Thoracic aorta (tissue), 2 donors: Measurements from ENCODE around the gene MBD1. TPM values are rescaled to one million over a fixed set of nuclear protein-coding genes. Genes with fewer than 3 reads are reported as not detected.
A peak's percentile ranks its signal among the peaks of the same experiment; 100 is the strongest.

Experiments
- ATAC-seq: fragments of 150-250 bp; one replicate; pipeline ENCODE4 v1.8.0; 2017; ENCODE audit warnings: low read depth; ENCODE audit not compliant: insufficient number of reproducible peaks, low FRiP score
- DNase-seq: peaks from one replicate; pipeline ENCODE4 v3.0.0-alpha.2; 2020; ENCODE audit warnings: low spot score
- H3K27ac ChIP-seq, 2 donors: fragments of 200-600 bp; sonication (generic); 1 replicate in 1 of 2; 2 replicates in 1 of 2; pipeline ENCODE4 v1.5.1; 2016; ENCODE audit warnings: mild to moderate bottlenecking in 2 of 2, moderate library complexity in 2 of 2
- H3K27me3 ChIP-seq: fragments of 200-600 bp; sonication (generic); replicated peaks from 2 replicates; pipeline ENCODE4 v1.6.0; 2016; ENCODE audit warnings: mild to moderate bottlenecking; ENCODE audit not compliant: insufficient read depth
- H3K36me3 ChIP-seq: fragments of 200-600 bp; sonication (generic); one replicate; pipeline ENCODE4 v1.5.1; 2016
- H3K4me1 ChIP-seq, 2 donors: fragments of 200-600 bp; sonication (generic); 1 replicate in 1 of 2; 2 replicates in 1 of 2; pipeline versions ENCODE4 v1.5.1 to v1.6.0; 2016; ENCODE audit warnings: low read depth in 2 of 2, mild to moderate bottlenecking in 1 of 2; ENCODE audit not compliant: control insufficient read depth in 1 of 2
- H3K4me3 ChIP-seq: fragments of 200-600 bp; sonication (generic); 2 replicates; pipeline ENCODE4 v1.5.1; 2016; ENCODE audit warnings: mild to moderate bottlenecking
- H3K9me3 ChIP-seq: fragments of 200-600 bp; sonication (generic); 2 replicates; pipeline ENCODE4 v1.5.1; 2016
- total RNA-seq, 2 donors: library from RNA; depleted of rRNA; stranded (reverse); fragments of >200 nt; gene quantifications; one replicate each; pipeline versions ENCODE4 v1.1.0 to v1.2.3, GENCODE V29; 2016
- TF ChIP-seq, protein P1 (sequence below): fragments of 200-600 bp; sonication (generic); IDR thresholded peaks from one replicate; pipeline ENCODE4 v1.5.1; 2019; ENCODE audit warnings: antibody characterized with exemption

Gene MBD1
- total RNA-seq, 2 donors from 2014 or later = 103 to 107 TPM

DNA sequence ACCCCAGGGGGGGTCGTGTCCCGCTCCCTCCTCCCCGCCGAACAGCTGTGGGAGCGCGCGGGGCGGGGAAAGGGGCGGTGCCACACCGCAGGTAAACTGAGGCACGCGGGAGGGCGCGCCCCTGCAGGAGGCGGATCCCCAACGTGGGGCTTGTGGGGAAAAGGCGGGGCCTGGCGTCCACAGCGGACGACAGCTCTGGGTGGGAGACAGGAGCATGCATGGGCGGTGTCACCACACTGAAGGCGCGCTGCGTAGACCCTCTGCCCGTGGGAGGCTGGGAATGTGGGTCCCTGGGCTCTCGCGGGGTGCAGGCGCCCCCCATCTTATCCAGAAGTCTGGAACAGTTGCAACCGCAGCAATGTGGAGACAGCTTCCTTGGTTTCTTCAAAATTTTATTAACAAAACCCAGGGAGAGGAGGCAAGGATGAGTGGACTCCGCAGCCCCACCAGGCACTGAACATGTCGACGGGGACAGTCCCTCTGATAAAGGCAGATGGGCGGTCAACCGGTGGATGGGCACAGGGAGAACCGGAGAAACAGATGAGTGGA lies 723 bp upstream of the MBD1 start:
- Histone ChIP-seq H3K27me3 (no peaks in the 10 kb centered on the region), H3K4me3 (peak overlapping the region; percentile 90), H3K27ac (peak overlapping the region; percentile 77 to 90), H3K36me3 (peaks cover 17% of the 10 kb centered on the region), H3K4me1 (peaks cover 13 to 35% of the 10 kb centered on the region in 2 donors), H3K9me3 (no peaks in the 10 kb centered on the region)
- ATAC-seq (no peak), DNase-seq (no peak)
- TF ChIP-seq, protein P1, sequence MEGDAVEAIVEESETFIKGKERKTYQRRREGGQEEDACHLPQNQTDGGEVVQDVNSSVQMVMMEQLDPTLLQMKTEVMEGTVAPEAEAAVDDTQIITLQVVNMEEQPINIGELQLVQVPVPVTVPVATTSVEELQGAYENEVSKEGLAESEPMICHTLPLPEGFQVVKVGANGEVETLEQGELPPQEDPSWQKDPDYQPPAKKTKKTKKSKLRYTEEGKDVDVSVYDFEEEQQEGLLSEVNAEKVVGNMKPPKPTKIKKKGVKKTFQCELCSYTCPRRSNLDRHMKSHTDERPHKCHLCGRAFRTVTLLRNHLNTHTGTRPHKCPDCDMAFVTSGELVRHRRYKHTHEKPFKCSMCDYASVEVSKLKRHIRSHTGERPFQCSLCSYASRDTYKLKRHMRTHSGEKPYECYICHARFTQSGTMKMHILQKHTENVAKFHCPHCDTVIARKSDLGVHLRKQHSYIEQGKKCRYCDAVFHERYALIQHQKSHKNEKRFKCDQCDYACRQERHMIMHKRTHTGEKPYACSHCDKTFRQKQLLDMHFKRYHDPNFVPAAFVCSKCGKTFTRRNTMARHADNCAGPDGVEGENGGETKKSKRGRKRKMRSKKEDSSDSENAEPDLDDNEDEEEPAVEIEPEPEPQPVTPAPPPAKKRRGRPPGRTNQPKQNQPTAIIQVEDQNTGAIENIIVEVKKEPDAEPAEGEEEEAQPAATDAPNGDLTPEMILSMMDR = no peak

DNA sequence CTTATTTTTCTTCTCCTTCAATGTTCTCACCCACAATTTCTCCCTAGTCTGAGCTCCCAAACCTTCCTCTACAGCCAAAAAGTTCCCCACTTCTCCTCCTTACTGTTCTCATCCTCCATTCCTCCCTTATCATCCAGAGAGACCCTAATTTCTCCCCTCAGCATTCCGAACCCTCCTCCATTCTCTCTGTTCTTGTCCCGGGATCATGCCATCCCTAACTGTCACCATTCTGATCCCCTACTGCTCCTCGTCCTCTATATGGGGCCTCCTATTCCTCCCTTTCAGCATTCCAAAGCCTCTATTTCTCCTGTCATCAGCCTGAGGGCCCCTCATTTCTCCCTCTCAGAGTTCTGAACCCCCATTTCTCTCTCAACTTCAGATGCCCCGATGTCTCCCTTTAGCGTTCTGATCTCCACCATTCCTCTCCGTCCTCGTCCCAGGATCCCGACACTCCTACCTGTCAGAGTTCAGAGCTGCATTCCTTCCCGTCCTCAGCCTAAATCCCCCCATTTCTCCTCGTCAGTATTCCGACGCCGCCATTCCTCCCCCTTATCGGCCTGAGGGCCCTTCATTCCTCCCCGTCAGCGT lies 522 bp downstream of the MBD1 start:
- DNase-seq (no peak), ATAC-seq (no peak)
- H3K27me3 ChIP-seq = no peaks in the 10 kb centered on the region
- TF ChIP-seq, protein P1 = no peak
- H3K4me1 ChIP-seq = peaks cover 13 to 29% of the 10 kb centered on the region in 2 donors
- peaks cover 29% of the 10 kb centered on the region for H3K36me3 ChIP-seq
- H3K4me3 ChIP-seq = peak overlapping the region; percentile 90
- H3K9me3 ChIP-seq = no peaks in the 10 kb centered on the region
- H3K27ac ChIP-seq = peak overlapping the region; percentile 77 to 90

DNA sequence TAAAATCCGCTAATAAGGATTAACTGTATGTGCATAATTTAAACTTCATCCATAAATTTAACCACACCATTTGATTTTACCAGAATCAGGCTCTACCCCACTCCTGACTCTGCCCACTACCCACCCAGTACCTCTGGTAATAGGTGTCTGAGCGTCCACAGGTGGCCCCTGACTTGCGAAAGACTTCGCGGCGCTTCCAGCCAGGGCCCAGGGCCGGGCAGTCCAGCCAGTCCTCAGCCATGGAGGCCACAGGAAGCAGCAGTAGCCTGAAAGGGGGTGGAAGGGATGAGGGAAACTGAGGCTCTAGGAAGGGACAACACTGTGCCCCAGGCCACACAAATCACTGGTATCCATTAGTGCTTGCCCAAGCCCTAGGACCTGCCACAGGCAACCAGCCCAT lies 1.6 kb downstream of the MBD1 start:
- Histone ChIP-seq H3K27ac (no peak overlapping the region), H3K36me3 (peaks cover 40% of the 10 kb centered on the region), H3K9me3 (no peaks in the 10 kb centered on the region), H3K27me3 (no peaks in the 10 kb centered on the region), H3K4me3 (peak overlapping the region; percentile 90), H3K4me1 (peaks cover 13 to 29% of the 10 kb centered on the region in 2 donors)
- ATAC-seq (no peak), DNase-seq (no peak)
- TF ChIP-seq, protein P1 = no peak

DNA sequence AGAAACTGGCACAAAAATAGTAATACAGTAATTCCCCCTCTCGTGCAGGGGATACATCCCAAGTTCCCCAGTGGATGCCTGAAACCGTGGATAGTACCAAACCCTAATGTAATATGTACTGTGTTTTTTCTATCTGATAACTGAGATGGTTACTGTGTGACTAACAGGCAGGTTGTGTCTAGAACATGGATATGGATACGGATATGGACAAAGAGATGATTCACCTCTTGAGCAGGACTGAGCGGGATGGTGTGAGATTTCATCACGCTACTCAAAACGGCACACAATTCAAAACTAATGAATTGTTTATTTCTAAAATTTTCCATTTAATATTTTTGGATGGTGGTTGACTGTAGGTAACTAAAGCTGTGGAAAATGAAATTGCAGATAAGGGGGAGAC lies 3.4 kb downstream of the MBD1 start:
- Histone ChIP-seq H3K27me3 (no peaks in the 10 kb centered on the region), H3K9me3 (no peaks in the 10 kb centered on the region), H3K27ac (no peak overlapping the region), H3K4me1 (peaks cover 13 to 29% of the 10 kb centered on the region in 2 donors), H3K36me3 (peaks cover 51% of the 10 kb centered on the region), H3K4me3 (no peak overlapping the region)
- TF ChIP-seq, protein P1 = no peak
- DNase-seq = no peak
- no peak for ATAC-seq

DNA sequence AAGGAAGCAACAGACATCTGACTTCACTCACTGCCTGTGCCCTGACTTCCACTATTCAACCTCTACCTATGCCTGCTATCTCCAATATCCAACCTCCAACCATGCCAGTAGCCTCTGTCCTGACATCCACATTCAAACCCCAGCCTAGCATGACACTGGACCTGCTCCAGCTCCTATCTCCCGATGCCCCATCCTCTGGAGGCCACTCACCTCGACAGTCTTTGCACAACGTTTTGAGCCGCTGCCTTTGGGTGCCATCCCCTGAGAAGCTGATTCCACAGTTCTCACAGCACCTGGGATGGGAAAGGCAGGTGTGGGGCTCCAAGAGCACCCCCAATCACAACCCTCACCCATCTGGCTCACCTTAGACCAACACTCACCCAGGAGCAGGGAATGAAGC lies 4.9 kb downstream of the MBD1 start:
- DNase-seq (no peak), ATAC-seq (no peak)
- Histone ChIP-seq H3K27ac (no peak overlapping the region), H3K36me3 (peaks cover 61% of the 10 kb centered on the region), H3K9me3 (no peaks in the 10 kb centered on the region), H3K4me3 (no peak overlapping the region), H3K27me3 (no peaks in the 10 kb centered on the region), H3K4me1 (peaks cover 13 to 23% of the 10 kb centered on the region in 2 donors)
- TF ChIP-seq, protein P1 = no peak
